Ovary (tissue), 9 donors: ENCODE results near the gene SEC24D. TPM values are rescaled to one million over a fixed set of nuclear protein-coding genes. Genes with fewer than 3 reads are reported as not detected.

Source experiments
- DNase-seq, 5 donors: peaks; one replicate each; pipeline ENCODE4 v3.0.0-alpha.2; 2019 to 2020
- H3K27ac ChIP-seq, 2 donors: fragments of 200-600 bp; one replicate each; pipeline versions ENCODE4 v1.5.1 to v1.8.0; 2019 to 2022
- H3K27me3 ChIP-seq: fragments of 200-600 bp; one replicate; pipeline ENCODE4 v1.8.0; 2022
- H3K36me3 ChIP-seq: fragments of 200-600 bp; sonication (generic); one replicate; pipeline ENCODE4 v1.5.1; 2019
- H3K4me1 ChIP-seq: one replicate; pipeline ENCODE4 v1.8.1; 2013; ENCODE audit warnings: mild to moderate bottlenecking, moderate library complexity; ENCODE audit not compliant: insufficient read depth
- H3K4me3 ChIP-seq: fragments of 200-600 bp; sonication (generic); one replicate; pipeline ENCODE4 v1.5.1; 2017
- H3K9me3 ChIP-seq, 2 donors: fragments of 200-600 bp in 1 of 2; sonication (generic) in 1 of 2; one replicate each; pipeline versions ENCODE4 v1.5.1 to v1.8.1; 2013 to 2019; ENCODE audit warnings: mild to moderate bottlenecking in 1 of 2, moderate library complexity in 1 of 2
- EP300 ChIP-seq: sonication (generic); formaldehyde crosslinking; IDR thresholded peaks from one replicate; pipeline ENCODE4 v1.6.1; 2017; ENCODE audit warnings: antibody characterized with exemption
- POLR2A ChIP-seq: fragments of 450-650 bp; IDR thresholded peaks from one replicate; pipeline ENCODE4 v1.6.1; 2017; ENCODE audit warnings: antibody characterized with exemption, mild to moderate bottlenecking, moderate library complexity
- WGBS, 3 donors: extraction: QIAGEN DNeasy Blood & Tissue Kit in 1 of 3; methylation state at CpG; one replicate each; pipeline versions ENCODE4 v1.1.5 to v1.1.7; 2013 to 2017; 5-methylcytosine and 5-hydroxymethylcytosine counted together
- intact Hi-C, 4 donors: fragments of 100-400 bp; cut with DNase I; formaldehyde crosslinking; loops; one replicate each; pipeline versions ENCODE4 v1.11.0 to v1.15.1; 2022 to 2023
- polyA plus RNA-seq, 2 donors: library from polyadenylated mRNA; stranded (reverse); fragments of 200-250 nt in 1 of 2; fragments of 350-450 nt in 1 of 2; fragmentation: Illumina TruSeq in 1 of 2; extraction: RNeasy Lipid Tissue Mini Kit (QIAGEN cat#74804) in 1 of 2; gene quantifications; one replicate each; pipeline ENCODE4 v1.2.3, GENCODE V29; 2013 to 2014
- total RNA-seq, 7 donors: library from RNA; depleted of rRNA in 2 of 7; stranded (reverse); fragments of >200 nt in 2 of 7; fragmentation: NEBNext Ultra II Directional in 3 of 7; extraction: Animal tissue kit (Norgen Biotek cat#: 25700) in 3 of 7; gene quantifications; one replicate each; pipeline versions ENCODE4 v1.1.0 to v1.2.4, GENCODE V29; 2016 to 2023
- TF ChIP-seq, protein P1 (sequence below), 3 donors: fragments of 450-650 bp in 2 of 3; fragments of 200-600 bp in 1 of 3; IDR thresholded peaks; one replicate each; pipeline versions ENCODE4 v1.5.1 to v1.8.0; 2016 to 2022; ENCODE audit warnings: antibody characterized with exemption in 3 of 3, mild to moderate bottlenecking in 1 of 3
- donor health status: DM: no; HTN: no; CAD: no; lungs with moderate emphysema.
- donor health status: DM: no; HTN: no; CAD: no.
- donor health status: Bipolar disorder and iron deficiency.
- donor health status: DM: yes; HTN: yes; CAD: no.
- donor health status: DM: no; HTN: no; CAD: no.
- donor health status: DM: yes; HTN: yes; CAD: no.

Gene SEC24D
- total and polyA plus RNA-seq, 9 donors: 15.4 to 53.0 (median 39.0) TPM

DNA sequence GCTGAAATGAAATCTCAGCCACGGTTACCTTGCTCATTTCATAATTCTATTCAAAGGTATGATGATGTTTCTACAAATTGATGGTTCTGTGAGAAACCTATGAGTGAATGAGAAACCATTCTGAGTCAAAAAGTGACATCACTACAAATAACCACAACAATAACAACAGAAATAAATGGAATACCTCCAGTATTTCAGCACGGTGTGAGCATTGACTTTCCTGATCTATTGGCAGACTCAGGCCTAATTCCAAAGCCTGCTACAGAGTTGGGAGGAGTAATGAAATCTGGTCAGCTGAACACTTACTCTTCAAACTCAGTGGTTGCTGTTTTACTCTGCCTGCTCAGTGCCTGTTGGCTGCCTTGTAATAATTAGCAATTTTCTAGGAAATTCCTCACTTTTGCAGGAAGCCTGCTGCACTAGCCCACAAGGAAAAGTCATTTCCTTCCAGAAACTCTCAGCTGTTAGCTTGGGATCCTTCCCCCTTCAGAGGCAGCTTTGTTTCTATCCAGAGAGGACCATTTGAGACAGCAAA is 33.9 kb upstream of the SEC24D start:
- TF ChIP-seq, protein P1, sequence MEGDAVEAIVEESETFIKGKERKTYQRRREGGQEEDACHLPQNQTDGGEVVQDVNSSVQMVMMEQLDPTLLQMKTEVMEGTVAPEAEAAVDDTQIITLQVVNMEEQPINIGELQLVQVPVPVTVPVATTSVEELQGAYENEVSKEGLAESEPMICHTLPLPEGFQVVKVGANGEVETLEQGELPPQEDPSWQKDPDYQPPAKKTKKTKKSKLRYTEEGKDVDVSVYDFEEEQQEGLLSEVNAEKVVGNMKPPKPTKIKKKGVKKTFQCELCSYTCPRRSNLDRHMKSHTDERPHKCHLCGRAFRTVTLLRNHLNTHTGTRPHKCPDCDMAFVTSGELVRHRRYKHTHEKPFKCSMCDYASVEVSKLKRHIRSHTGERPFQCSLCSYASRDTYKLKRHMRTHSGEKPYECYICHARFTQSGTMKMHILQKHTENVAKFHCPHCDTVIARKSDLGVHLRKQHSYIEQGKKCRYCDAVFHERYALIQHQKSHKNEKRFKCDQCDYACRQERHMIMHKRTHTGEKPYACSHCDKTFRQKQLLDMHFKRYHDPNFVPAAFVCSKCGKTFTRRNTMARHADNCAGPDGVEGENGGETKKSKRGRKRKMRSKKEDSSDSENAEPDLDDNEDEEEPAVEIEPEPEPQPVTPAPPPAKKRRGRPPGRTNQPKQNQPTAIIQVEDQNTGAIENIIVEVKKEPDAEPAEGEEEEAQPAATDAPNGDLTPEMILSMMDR (IDR thresholded peaks at IDR 0.05): no peak
- TF ChIP-seq POLR2A: no peak
- no peak for TF ChIP-seq EP300
- Histone ChIP-seq H3K27ac (no peak overlapping the region), H3K9me3 (no peaks in the 10 kb centered on the region), H3K4me1 (peaks cover 2% of the 10 kb centered on the region), H3K27me3 (no peaks in the 10 kb centered on the region), H3K4me3 (no peak overlapping the region), H3K36me3 (no peaks in the 10 kb centered on the region)
- DNase-seq: no peak
- WGBS, 3 donors: 42 to 57% (median 51%) methylated on average over 2 of the region's 2 CpGs
- intact Hi-C loops: no loop called here

- WGBS, 3 donors: 50 to 71% (median 62%) methylated on average over 3 of the region's 3 CpGs
- TF ChIP-seq, protein P1 (IDR thresholded peaks at IDR 0.05): no peak
- TF ChIP-seq POLR2A (no peak), EP300 (no peak)
- Histone ChIP-seq H3K27me3 (no peaks in the 10 kb centered on the region), H3K4me1 (peaks cover 2% of the 10 kb centered on the region), H3K27ac (no peak overlapping the region), H3K36me3 (no peaks in the 10 kb centered on the region), H3K9me3 (no peaks in the 10 kb centered on the region), H3K4me3 (no peak overlapping the region)
- intact Hi-C loops: no loop called here
- DNase-seq: no peak
Observed at GRCh38 chr4:118867311-118868067, 31.6 kb upstream of the SEC24D start.

GRCh38 chr4:118866442-118866841 is 30.5 kb upstream of the SEC24D start:
- intact Hi-C loops: no loop called here
- Histone ChIP-seq H3K9me3 (no peaks in the 10 kb centered on the region), H3K27ac (no peak overlapping the region), H3K27me3 (no peaks in the 10 kb centered on the region), H3K4me1 (peaks cover 2% of the 10 kb centered on the region), H3K4me3 (no peak overlapping the region), H3K36me3 (no peaks in the 10 kb centered on the region)
- TF ChIP-seq POLR2A (no peak), EP300 (no peak)
- TF ChIP-seq, protein P1 (IDR thresholded peaks at IDR 0.05): no peak
- no peak for DNase-seq
- WGBS, 3 donors: 93 to 95% (median 94%) methylated on average over 1 of the region's 1 CpG

DNA sequence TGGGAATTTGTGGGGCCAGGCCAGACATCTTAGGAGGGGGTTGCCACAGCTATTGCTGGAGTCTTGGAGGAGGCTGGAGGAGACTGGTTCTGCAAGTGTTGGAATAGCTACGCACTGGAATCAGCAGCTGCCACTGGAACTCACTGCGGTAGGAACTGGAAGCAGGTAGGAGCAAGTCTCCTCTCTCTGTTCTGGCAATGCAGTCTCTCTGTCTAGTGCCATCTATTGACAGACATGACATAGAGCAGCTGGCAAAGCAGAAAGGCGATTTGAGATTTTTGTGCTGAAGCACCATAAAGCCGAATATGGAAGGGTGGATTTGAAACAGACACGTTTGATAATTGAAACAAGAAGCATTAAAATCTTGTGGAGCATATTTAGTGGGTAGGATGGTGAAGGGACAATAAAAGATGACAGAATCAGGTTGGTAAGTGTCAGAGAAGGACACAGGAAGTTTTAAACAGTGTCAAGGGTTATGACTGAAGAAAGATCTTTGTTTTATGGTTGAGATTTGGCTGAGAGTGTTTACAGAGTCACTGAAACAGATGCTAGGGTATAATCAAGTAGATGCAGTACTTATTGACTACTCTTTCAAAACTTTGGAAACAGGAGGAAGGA is 29.3 kb upstream of the SEC24D start:
- no peaks in the 10 kb centered on the region for H3K27me3 ChIP-seq
- TF ChIP-seq POLR2A (no peak), EP300 (no peak)
- TF ChIP-seq, protein P1 (IDR thresholded peaks at IDR 0.05): no peak
- H3K4me1 ChIP-seq: peaks cover 2% of the 10 kb centered on the region
- H3K4me3 ChIP-seq: no peak overlapping the region
- intact Hi-C loops: no loop called here
- no peak for DNase-seq
- H3K9me3 ChIP-seq: no peaks in the 10 kb centered on the region
- H3K36me3 ChIP-seq: no peaks in the 10 kb centered on the region
- H3K27ac ChIP-seq: no peak overlapping the region
- 43 to 58% (median 54%) methylated on average over 5 of the region's 5 CpGs for WGBS, 3 donors
